HepG2 (cell line): ENCODE measurements around the gene SCYL1.

Experiments
- ARNTL ChIP-seq: sonication (generic); formaldehyde crosslinking; IDR thresholded peaks from 2 replicates; pipeline ENCODE4 v1.4.0; 2020; ENCODE audit warnings: mild to moderate bottlenecking, missing genetic modification reagents
- ATF7-NPFF ChIP-seq: sonication (generic); formaldehyde crosslinking; IDR thresholded peaks from 2 replicates; pipeline ENCODE4 v1.8.1; 2023; ENCODE audit warnings: mild to moderate bottlenecking, low read depth, missing genetic modification reagents, moderate library complexity
- CTCF ChIP-seq: sonication (generic); formaldehyde crosslinking; IDR thresholded peaks from 2 replicates; pipeline ENCODE4 v1.5.0; 2020; ENCODE audit warnings: mild to moderate bottlenecking, missing genetic modification reagents, moderate library complexity
- ERF ChIP-seq: IDR thresholded peaks from 2 replicates; pipeline ENCODE4 v1.6.1; 2018; ENCODE audit warnings: missing biosample characterization, missing genetic modification reagents
- GLI4 ChIP-seq: sonication (generic); formaldehyde crosslinking; IDR thresholded peaks from 2 replicates; pipeline ENCODE4 v1.5.1; 2020; ENCODE audit warnings: missing genetic modification reagents, mild to moderate bottlenecking, moderate library complexity, borderline replicate concordance
- NR3C1 ChIP-seq: sonication (generic); formaldehyde crosslinking; IDR thresholded peaks from 2 replicates; pipeline ENCODE4 v1.4.0; 2020; ENCODE audit warnings: missing genetic modification reagents
- POLR2A ChIP-seq, 2 experiments: IDR thresholded peaks; 2 replicates each; pipeline ENCODE4 v1.6.1; 2011; ENCODE audit warnings: low read depth in 2 of 2, low read length in 2 of 2, mild to moderate bottlenecking in 1 of 2, moderate library complexity in 1 of 2; ENCODE audit not compliant: insufficient read depth in 1 of 2
- POLR2AphosphoS5 ChIP-seq: IDR thresholded peaks from 2 replicates; pipeline ENCODE4 v1.6.1; 2012; ENCODE audit warnings: low read depth, low read length
- SMC3 ChIP-seq: IDR thresholded peaks from 2 replicates; pipeline ENCODE4 v1.6.1; 2011; ENCODE audit warnings: low read length, improper control_type of control experiment
- TBP ChIP-seq: sonication (generic); formaldehyde crosslinking; IDR thresholded peaks from 2 replicates; pipeline ENCODE4 v1.5.0; 2020; ENCODE audit warnings: missing genetic modification reagents
- ZNF780A ChIP-seq: sonication (generic); formaldehyde crosslinking; IDR thresholded peaks from 2 replicates; pipeline ENCODE4 v1.8.0; 2022; ENCODE audit warnings: mild to moderate bottlenecking, missing genetic modification reagents, moderate library complexity
- ZNF83 ChIP-seq: sonication (generic); formaldehyde crosslinking; IDR thresholded peaks from 2 replicates; pipeline ENCODE4 v1.4.0; 2020; ENCODE audit warnings: missing genetic modification reagents, mild to moderate bottlenecking, borderline replicate concordance
- ZSCAN22 ChIP-seq: sonication (generic); formaldehyde crosslinking; IDR thresholded peaks from 2 replicates; pipeline ENCODE4 v1.4.0; 2020; ENCODE audit warnings: mild to moderate bottlenecking, missing genetic modification reagents
- TF ChIP-seq, protein P1 (sequence below): sonication (generic); formaldehyde crosslinking; IDR thresholded peaks from 2 replicates; pipeline ENCODE4 v1.4.0; 2020; ENCODE audit warnings: missing genetic modification reagents, borderline replicate concordance

DNA sequence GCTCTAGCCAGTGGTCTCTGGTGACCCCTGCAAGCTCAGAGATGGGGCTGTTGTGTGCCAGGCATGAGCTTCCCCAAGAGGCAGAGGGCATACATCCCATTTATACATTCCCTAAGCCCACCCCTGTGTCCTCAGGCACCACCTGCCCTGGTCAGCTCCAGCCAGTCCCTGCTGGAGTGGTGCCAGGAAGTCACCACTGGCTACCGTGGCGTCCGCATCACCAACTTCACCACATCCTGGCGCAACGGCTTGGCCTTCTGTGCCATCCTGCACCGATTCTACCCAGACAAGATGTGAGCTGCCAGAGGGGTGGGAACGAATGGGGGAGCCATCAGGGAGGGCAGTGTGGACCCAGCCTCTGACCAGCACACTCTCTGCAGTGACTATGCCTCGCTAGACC lies 59.2 kb downstream of the SCYL1 start:
- TF ChIP-seq ARNTL (CRISPR knock-in tag) (no peak), SMC3 (no peak), TBP (no peak), POLR2AphosphoS5 (no peak), GLI4 (CRISPR knock-in tag) (no peak), ZSCAN22 (CRISPR knock-in tag) (no peak), NR3C1 (CRISPR knock-in tag) (no peak), ERF (no peak), CTCF (CRISPR knock-in tag) (no peak), ZNF83 (CRISPR knock-in tag) (no peak), ZNF780A (CRISPR knock-in tag) (no peak), POLR2A (IDR thresholded peaks at IDR 0.05; ENCODE audit: insufficient read depth in 1 of 2, low read depth in 2 of 2, low read length in 2 of 2) (no peak), ATF7-NPFF (CRISPR knock-in tag) (no peak)
- TF ChIP-seq, protein P1, sequence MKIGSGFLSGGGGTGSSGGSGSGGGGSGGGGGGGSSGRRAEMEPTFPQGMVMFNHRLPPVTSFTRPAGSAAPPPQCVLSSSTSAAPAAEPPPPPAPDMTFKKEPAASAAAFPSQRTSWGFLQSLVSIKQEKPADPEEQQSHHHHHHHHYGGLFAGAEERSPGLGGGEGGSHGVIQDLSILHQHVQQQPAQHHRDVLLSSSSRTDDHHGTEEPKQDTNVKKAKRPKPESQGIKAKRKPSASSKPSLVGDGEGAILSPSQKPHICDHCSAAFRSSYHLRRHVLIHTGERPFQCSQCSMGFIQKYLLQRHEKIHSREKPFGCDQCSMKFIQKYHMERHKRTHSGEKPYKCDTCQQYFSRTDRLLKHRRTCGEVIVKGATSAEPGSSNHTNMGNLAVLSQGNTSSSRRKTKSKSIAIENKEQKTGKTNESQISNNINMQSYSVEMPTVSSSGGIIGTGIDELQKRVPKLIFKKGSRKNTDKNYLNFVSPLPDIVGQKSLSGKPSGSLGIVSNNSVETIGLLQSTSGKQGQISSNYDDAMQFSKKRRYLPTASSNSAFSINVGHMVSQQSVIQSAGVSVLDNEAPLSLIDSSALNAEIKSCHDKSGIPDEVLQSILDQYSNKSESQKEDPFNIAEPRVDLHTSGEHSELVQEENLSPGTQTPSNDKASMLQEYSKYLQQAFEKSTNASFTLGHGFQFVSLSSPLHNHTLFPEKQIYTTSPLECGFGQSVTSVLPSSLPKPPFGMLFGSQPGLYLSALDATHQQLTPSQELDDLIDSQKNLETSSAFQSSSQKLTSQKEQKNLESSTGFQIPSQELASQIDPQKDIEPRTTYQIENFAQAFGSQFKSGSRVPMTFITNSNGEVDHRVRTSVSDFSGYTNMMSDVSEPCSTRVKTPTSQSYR: no peak
